ENCODE results near the gene AMFR.

- TF ChIP-seq EP300 (IDR thresholded peaks at IDR 0.05) (no peak), POLR2AphosphoS5 (IDR thresholded peaks at IDR 0.05) (no peak)
Observed at GRCh38 chr16:56345406-56346050, 79.8 kb downstream of the AMFR start.

All from suprapubic skin (tissue), 4 donors.